ENCODE data around the gene CDH4.

DNA sequence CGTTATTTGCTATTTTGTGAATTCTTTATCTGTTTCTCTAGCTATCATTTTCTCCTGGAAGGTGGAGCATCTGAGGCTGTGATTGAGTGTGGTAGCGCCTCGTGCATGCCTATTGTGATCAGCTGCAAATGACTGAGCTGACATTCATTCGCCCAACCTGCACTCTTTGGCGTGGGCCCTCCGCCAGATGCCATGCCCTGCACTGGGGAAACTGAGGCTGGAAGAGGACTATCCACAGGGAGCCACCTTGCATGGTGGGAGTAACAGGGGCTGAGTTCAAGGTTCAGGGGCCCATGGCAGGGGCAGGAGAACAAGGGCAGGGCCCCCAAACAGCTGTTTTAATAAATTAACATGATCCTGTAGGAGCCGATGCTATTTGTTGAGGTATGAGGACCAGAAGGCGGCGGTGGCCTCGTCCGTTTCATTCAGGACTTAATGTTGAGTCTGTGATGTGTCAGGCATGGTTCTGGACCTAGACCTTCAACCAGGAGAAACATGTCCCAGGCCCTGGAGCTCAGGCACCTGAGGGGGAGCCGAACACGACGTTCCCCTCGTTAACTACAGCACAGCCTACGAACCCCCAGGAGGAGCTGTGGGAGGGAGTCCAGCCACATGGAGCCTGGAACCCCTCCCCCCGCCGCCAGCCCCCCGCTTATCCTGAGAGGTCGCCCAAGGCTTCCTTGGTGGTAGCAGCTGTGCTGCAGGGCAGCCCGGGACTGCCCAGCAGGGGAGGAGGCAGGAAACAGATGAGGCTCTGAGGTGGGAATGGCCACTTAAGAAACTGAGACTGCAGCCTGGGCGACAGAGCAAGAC, 242.9 kb downstream of the CDH4 start:
- TF ChIP-seq POLR2AphosphoS5 (IDR thresholded peaks at IDR 0.05; ENCODE audit: low read depth, low read length) (no peak), FOXP2 (optimal IDR thresholded peaks at IDR 0.05; ENCODE audit: borderline replicate concordance, extremely low read depth, extremely low read length, insufficient read depth) (no peak), TAF1 (IDR thresholded peaks at IDR 0.05; ENCODE audit: borderline replicate concordance, insufficient read depth, low read length) (no peak), SIN3A (IDR thresholded peaks at IDR 0.05; ENCODE audit: borderline replicate concordance, insufficient read depth, low read length) (no peak)
- TF ChIP-seq, protein P1, sequence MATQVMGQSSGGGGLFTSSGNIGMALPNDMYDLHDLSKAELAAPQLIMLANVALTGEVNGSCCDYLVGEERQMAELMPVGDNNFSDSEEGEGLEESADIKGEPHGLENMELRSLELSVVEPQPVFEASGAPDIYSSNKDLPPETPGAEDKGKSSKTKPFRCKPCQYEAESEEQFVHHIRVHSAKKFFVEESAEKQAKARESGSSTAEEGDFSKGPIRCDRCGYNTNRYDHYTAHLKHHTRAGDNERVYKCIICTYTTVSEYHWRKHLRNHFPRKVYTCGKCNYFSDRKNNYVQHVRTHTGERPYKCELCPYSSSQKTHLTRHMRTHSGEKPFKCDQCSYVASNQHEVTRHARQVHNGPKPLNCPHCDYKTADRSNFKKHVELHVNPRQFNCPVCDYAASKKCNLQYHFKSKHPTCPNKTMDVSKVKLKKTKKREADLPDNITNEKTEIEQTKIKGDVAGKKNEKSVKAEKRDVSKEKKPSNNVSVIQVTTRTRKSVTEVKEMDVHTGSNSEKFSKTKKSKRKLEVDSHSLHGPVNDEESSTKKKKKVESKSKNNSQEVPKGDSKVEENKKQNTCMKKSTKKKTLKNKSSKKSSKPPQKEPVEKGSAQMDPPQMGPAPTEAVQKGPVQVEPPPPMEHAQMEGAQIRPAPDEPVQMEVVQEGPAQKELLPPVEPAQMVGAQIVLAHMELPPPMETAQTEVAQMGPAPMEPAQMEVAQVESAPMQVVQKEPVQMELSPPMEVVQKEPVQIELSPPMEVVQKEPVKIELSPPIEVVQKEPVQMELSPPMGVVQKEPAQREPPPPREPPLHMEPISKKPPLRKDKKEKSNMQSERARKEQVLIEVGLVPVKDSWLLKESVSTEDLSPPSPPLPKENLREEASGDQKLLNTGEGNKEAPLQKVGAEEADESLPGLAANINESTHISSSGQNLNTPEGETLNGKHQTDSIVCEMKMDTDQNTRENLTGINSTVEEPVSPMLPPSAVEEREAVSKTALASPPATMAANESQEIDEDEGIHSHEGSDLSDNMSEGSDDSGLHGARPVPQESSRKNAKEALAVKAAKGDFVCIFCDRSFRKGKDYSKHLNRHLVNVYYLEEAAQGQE (IDR thresholded peaks at IDR 0.05; ENCODE audit: insufficient read depth in 1 of 2, low read depth in 2 of 2, low read length in 2 of 2) = no peak

Measured in PFSK-1 (cell line).